HG03095 (cell line): ENCODE data around the gene CFAP70.
"Not testable (repeated sequence)": the region's sequence is repeated elsewhere in the genome, so short reads cannot be mapped to it uniquely, and the experiment has no call there.

Experiments used
- ATAC-seq: cut with Tn5 transposase; IDR thresholded peaks from one replicate; pipeline ENCODE4 v1.9.1; 2021; ENCODE audit warnings: moderate library complexity; ENCODE audit not compliant: unreplicated experiment

CFAP70 gene

GRCh38 chr10:73358331-73359279 lies at the start of gene CFAP70:
Gene CFAP70 (minus strand): TSS chr10:73358864. CDS start chr10:73354796, 4,068 bp downstream.
- ATAC-seq, result peak; percentile 80

GRCh38 chr10:73408061-73408460 lies 49.4 kb upstream of the CFAP70 start:
- ATAC-seq, result no peak

GRCh38 chr10:73407495-73407894 lies 48.8 kb upstream of the CFAP70 start:
- no peak for ATAC-seq

- no peak for ATAC-seq
These were observed 48.2 kb upstream of the CFAP70 start for GRCh38 chr10:73406846-73407245.

- ATAC-seq, result no peak
These were observed 46.9 kb upstream of the CFAP70 start for GRCh38 chr10:73405556-73405955.

- ATAC-seq, result no peak
These were observed 46.0 kb upstream of the CFAP70 start for GRCh38 chr10:73404690-73405089.

- no peak for ATAC-seq
These were observed 43.0 kb upstream of the CFAP70 start for GRCh38 chr10:73401636-73402035.

- no peak for ATAC-seq
These were observed 40.4 kb upstream of the CFAP70 start for GRCh38 chr10:73399063-73399462.

- ATAC-seq, result no peak
These were observed 39.4 kb upstream of the CFAP70 start for GRCh38 chr10:73398024-73398423.

- ATAC-seq, result not testable (repeated sequence)
These were observed 35.7 kb upstream of the CFAP70 start for GRCh38 chr10:73394325-73394724.

GRCh38 chr10:73388228-73388627 lies 29.6 kb upstream of the CFAP70 start:
- ATAC-seq, result no peak

- ATAC-seq, result no peak
These were observed 27.9 kb upstream of the CFAP70 start for GRCh38 chr10:73386583-73386982.

GRCh38 chr10:73379064-73379748 lies 20.5 kb upstream of the CFAP70 start:
- ATAC-seq, result no peak

- ATAC-seq, result no peak
These were observed 18.0 kb upstream of the CFAP70 start for GRCh38 chr10:73376679-73377078.

- no peak for ATAC-seq
These were observed 9.6 kb upstream of the CFAP70 start for GRCh38 chr10:73368238-73368637.

GRCh38 chr10:73366381-73367298 lies 8.0 kb upstream of the CFAP70 start:
- no peak for ATAC-seq

GRCh38 chr10:73364964-73365363 lies 6.3 kb upstream of the CFAP70 start:
- ATAC-seq, result no peak

GRCh38 chr10:73359492-73359891 lies 828 bp upstream of the CFAP70 start:
- ATAC-seq, result no peak

- ATAC-seq, result no peak
These were observed 843 bp downstream of the CFAP70 start for GRCh38 chr10:73357821-73358220.

- no peak for ATAC-seq
These were observed 1.5 kb downstream of the CFAP70 start for GRCh38 chr10:73357166-73357565.

- ATAC-seq, result no peak
These were observed 14.4 kb downstream of the CFAP70 start for GRCh38 chr10:73344269-73344668.
